Esophagus muscularis mucosa (tissue), 4 donors: ENCODE data around the gene NAT14. TPM values are rescaled to one million over a fixed set of nuclear protein-coding genes. Genes with fewer than 3 reads are reported as not detected.
"Not testable (repeated sequence)": the region's sequence is repeated elsewhere in the genome, so short reads cannot be mapped to it uniquely, and the experiment has no call there.

Experiments used
- DNase-seq: peaks from one replicate; pipeline ENCODE4 v3.0.0-alpha.2; 2017; ENCODE audit errors: extremely low spot score
- H3K27ac ChIP-seq, 4 donors: fragments of 200-600 bp; sonication (generic); replicated peaks in 1 of 4; 1 replicate in 3 of 4; 2 replicates in 1 of 4; pipeline ENCODE4 v1.5.1; 2016 to 2019; ENCODE audit warnings: mild to moderate bottlenecking in 1 of 4
- H3K27me3 ChIP-seq, 4 donors: fragments of 200-600 bp; sonication (generic); one replicate each; pipeline versions ENCODE4 v1.5.1 to v1.6.0; 2016 to 2019
- H3K36me3 ChIP-seq, 4 donors: fragments of 200-600 bp; sonication (generic); one replicate each; pipeline ENCODE4 v1.5.1; 2016 to 2019
- H3K4me1 ChIP-seq, 4 donors: fragments of 200-600 bp; sonication (generic); one replicate each; pipeline ENCODE4 v1.5.1; 2016 to 2019
- H3K4me3 ChIP-seq, 4 donors: fragments of 200-600 bp; sonication (generic); 1 replicate in 2 of 4; 2 replicates in 2 of 4; pipeline ENCODE4 v1.5.1; 2016 to 2019; ENCODE audit warnings: mild to moderate bottlenecking in 4 of 4, moderate library complexity in 1 of 4
- H3K9me3 ChIP-seq, 4 donors: fragments of 200-600 bp; sonication (generic); 1 replicate in 3 of 4; 2 replicates in 1 of 4; pipeline ENCODE4 v1.5.1; 2016 to 2019
- CTCF ChIP-seq, 3 experiments: fragments of 200-600 bp in 2 of 3; fragments of 450-650 bp in 1 of 3; sonication (generic) in 2 of 3; IDR thresholded peaks; one replicate each; pipeline ENCODE4 v1.5.1; 2017 to 2019; ENCODE audit warnings: antibody characterized with exemption in 3 of 3, mild to moderate bottlenecking in 2 of 3, moderate library complexity in 1 of 3
- EP300 ChIP-seq: sonication (generic); formaldehyde crosslinking; IDR thresholded peaks from one replicate; pipeline ENCODE4 v1.6.1; 2017; ENCODE audit warnings: antibody characterized with exemption
- POLR2A ChIP-seq: fragments of 450-650 bp; IDR thresholded peaks from one replicate; pipeline ENCODE4 v1.6.1; 2017; ENCODE audit warnings: antibody characterized with exemption, moderate library complexity, mild to moderate bottlenecking, low read depth
- POLR2AphosphoS5 ChIP-seq, 2 donors: sonication (generic); formaldehyde crosslinking; IDR thresholded peaks; one replicate each; pipeline ENCODE4 v1.6.1; 2017; ENCODE audit warnings: antibody characterized with exemption in 2 of 2
- WGBS: methylation state at CpG from one replicate; pipeline ENCODE4 v1.1.5; 2018; 5-methylcytosine and 5-hydroxymethylcytosine counted together
- intact Hi-C: fragments of 100-400 bp; cut with DNase I; formaldehyde crosslinking; loops from one replicate; pipeline ENCODE4 v1.15.1; 2023
- total RNA-seq, 4 donors: library from RNA; depleted of rRNA; stranded (reverse); fragments of >200 nt; gene quantifications; one replicate each; pipeline versions ENCODE4 v1.1.0 to v1.2.1, GENCODE V29; 2016

NAT14 gene
- total RNA-seq, 4 donors from 2014 or later: 5.8 to 14.2 (median 10.2) TPM

- Histone ChIP-seq H3K4me1 (peaks cover 10 to 34% (median 29%) of the 10 kb centered on the region in 4 donors), H3K27me3 (peaks cover 5 to 86% (median 62%) of the 10 kb centered on the region in 4 donors), H3K9me3 (no peaks in the 10 kb centered on the region), H3K4me3 (no peak overlapping the region), H3K27ac (no peak overlapping the region), H3K36me3 (no peaks in the 10 kb centered on the region)
- no peak for DNase-seq
- WGBS: 33% methylated on average over 18 of the region's 18 CpGs
- intact Hi-C loops: no loop called here
- TF ChIP-seq POLR2A (no peak), EP300 (no peak), CTCF (IDR thresholded peaks at IDR 0.05) (no peak), POLR2AphosphoS5 (IDR thresholded peaks at IDR 0.05) (no peak)
These were observed 41.0 kb upstream of the NAT14 start for GRCh38 chr19:55443824-55444480.

- H3K27me3 ChIP-seq: peaks cover 5 to 86% (median 61%) of the 10 kb centered on the region in 4 donors
- WGBS: 57% methylated on average over 8 of the region's 11 CpGs
- no peak overlapping the region for H3K27ac ChIP-seq
- H3K4me1 ChIP-seq: peaks cover 10 to 34% (median 29%) of the 10 kb centered on the region in 4 donors
- TF ChIP-seq CTCF (IDR thresholded peaks at IDR 0.05): no peak
- no peak for TF ChIP-seq EP300
- TF ChIP-seq POLR2A: no peak
- no peak for TF ChIP-seq POLR2AphosphoS5 (IDR thresholded peaks at IDR 0.05)
- no peaks in the 10 kb centered on the region for H3K9me3 ChIP-seq
- H3K4me3 ChIP-seq: no peak overlapping the region
- no peak for DNase-seq
- intact Hi-C loops: no loop called here
- H3K36me3 ChIP-seq: no peaks in the 10 kb centered on the region
These were observed 40.3 kb upstream of the NAT14 start for GRCh38 chr19:55444646-55445045.

GRCh38 chr19:55446060-55446459, 38.9 kb upstream of the NAT14 start:
- no peaks in the 10 kb centered on the region for H3K9me3 ChIP-seq
- H3K27me3 ChIP-seq: peaks cover 0 to 84% (median 52%) of the 10 kb centered on the region in 4 donors
- H3K36me3 ChIP-seq: no peaks in the 10 kb centered on the region
- no peak overlapping the region for H3K4me3 ChIP-seq
- peaks cover 5 to 27% (median 23%) of the 10 kb centered on the region in 4 donors for H3K4me1 ChIP-seq
- TF ChIP-seq CTCF (IDR thresholded peaks at IDR 0.05) (no peak), POLR2AphosphoS5 (IDR thresholded peaks at IDR 0.05) (no peak), EP300 (no peak), POLR2A (no peak)
- DNase-seq: no peak
- 64% methylated on average over 8 of the region's 8 CpGs for WGBS
- intact Hi-C loops: no loop called here
- no peak overlapping the region for H3K27ac ChIP-seq

GRCh38 chr19:55447421-55448174, 37.4 kb upstream of the NAT14 start:
- no peaks in the 10 kb centered on the region for H3K36me3 ChIP-seq
- TF ChIP-seq CTCF (IDR thresholded peaks at IDR 0.05): no peak
- no peak for TF ChIP-seq POLR2A
- H3K9me3 ChIP-seq: no peaks in the 10 kb centered on the region
- H3K27me3 ChIP-seq: peaks cover 5 to 84% (median 53%) of the 10 kb centered on the region in 4 donors
- intact Hi-C loops: no loop called here
- DNase-seq: no peak
- H3K4me1 ChIP-seq: peaks cover 14 to 28% (median 26%) of the 10 kb centered on the region in 4 donors
- WGBS: 30% methylated on average over 15 of the region's 16 CpGs
- H3K27ac ChIP-seq: no peak overlapping the region
- H3K4me3 ChIP-seq: no peak overlapping the region

- H3K9me3 ChIP-seq, H3K27ac ChIP-seq, H3K36me3 ChIP-seq, intact Hi-C loops, DNase-seq, H3K4me3 ChIP-seq: not testable (repeated sequence)
- Histone ChIP-seq H3K27me3 (peaks cover 5 to 84% (median 48%) of the 10 kb centered on the region in 4 donors), H3K4me1 (peaks cover 14 to 28% (median 26%) of the 10 kb centered on the region in 4 donors)
- 88% methylated on average over 5 of the region's 5 CpGs for WGBS
These were observed 36.9 kb upstream of the NAT14 start for GRCh38 chr19:55448175-55448490.
